KMS-11 (cell line): ENCODE results near the gene IGHMBP2.

ENCODE experiments used
- H2AFZ ChIP-seq: fragments of 200-600 bp; sonication (generic); 2 replicates; pipeline ENCODE4 v1.6.1; 2016; ENCODE audit warnings: antibody characterized with exemption, mixed run types, low read depth
- H3K27ac ChIP-seq: fragments of 200-600 bp; sonication (generic); 2 replicates; pipeline ENCODE4 v1.6.1; 2016; ENCODE audit warnings: mild to moderate bottlenecking, mixed run types
- H3K27me3 ChIP-seq: fragments of 200-600 bp; sonication (generic); 2 replicates; pipeline ENCODE4 v1.6.1; 2017; ENCODE audit warnings: mild to moderate bottlenecking, low read depth, mixed run types, moderate library complexity; ENCODE audit not compliant: insufficient read depth
- H3K36me3 ChIP-seq: fragments of 200-600 bp; sonication (generic); 2 replicates; pipeline ENCODE4 v1.6.1; 2017; ENCODE audit warnings: mild to moderate bottlenecking, mixed run types; ENCODE audit not compliant: insufficient read depth
- H3K4me1 ChIP-seq: fragments of 200-600 bp; sonication (generic); 2 replicates; pipeline ENCODE4 v1.6.1; 2016; ENCODE audit warnings: mild to moderate bottlenecking, low read depth, mixed run types; ENCODE audit not compliant: poor library complexity, severe bottlenecking
- H3K4me2 ChIP-seq: fragments of 200-600 bp; sonication (generic); 2 replicates; pipeline ENCODE4 v1.7.0; 2016; ENCODE audit warnings: mild to moderate bottlenecking, mixed run types
- H3K4me3 ChIP-seq: fragments of 200-600 bp; sonication (generic); IDR thresholded peaks from 2 replicates; pipeline ENCODE4 v1.6.1; 2017; ENCODE audit warnings: low read depth, low read length, mixed read lengths; ENCODE audit not compliant: insufficient read depth
- H3K79me2 ChIP-seq: fragments of 200-600 bp; sonication (generic); 2 replicates; pipeline ENCODE4 v1.6.1; 2016; ENCODE audit warnings: low read depth, mixed run types; ENCODE audit not compliant: insufficient read depth
- H3K9ac ChIP-seq: fragments of 200-600 bp; sonication (generic); 2 replicates; pipeline ENCODE4 v1.6.1; 2016; ENCODE audit warnings: mild to moderate bottlenecking, mixed run types
- H4K20me1 ChIP-seq: fragments of 200-600 bp; sonication (generic); 2 replicates; pipeline ENCODE4 v1.6.1; 2016; ENCODE audit warnings: mild to moderate bottlenecking, mixed run types; ENCODE audit not compliant: insufficient read depth
- TF ChIP-seq, protein P1 (sequence below): fragments of 200-600 bp; sonication (generic); conservative IDR thresholded peaks from 2 replicates; pipeline ENCODE4 v1.6.1; 2017; ENCODE audit warnings: low read depth, mild to moderate bottlenecking, antibody characterized with exemption, low read length, moderate library complexity, mixed read lengths

IGHMBP2 gene

DNA sequence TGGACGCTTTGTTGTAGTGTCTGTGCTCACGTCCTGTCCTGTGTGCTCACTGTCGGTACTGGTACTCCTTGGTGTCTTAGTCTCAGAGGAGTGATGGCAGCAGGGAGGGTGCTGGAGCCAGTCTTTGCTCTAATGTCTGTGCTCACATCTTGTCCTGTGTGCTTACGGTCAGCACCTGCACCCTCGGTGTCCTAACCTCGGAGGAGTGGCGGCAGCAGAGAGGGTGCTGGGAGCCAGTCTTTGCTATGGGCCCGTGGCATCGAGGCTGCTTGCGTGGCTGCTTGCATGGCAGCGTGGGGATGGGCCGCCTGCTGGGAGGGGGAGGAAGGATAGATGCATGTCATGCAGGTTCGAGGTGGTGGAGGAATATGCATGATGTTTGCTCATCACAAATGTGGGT, 12.7 kb downstream of the IGHMBP2 start:
- no peaks in the 10 kb centered on the region for H3K36me3 ChIP-seq
- H3K27me3 ChIP-seq, result no peaks in the 10 kb centered on the region
- no peaks in the 10 kb centered on the region for H3K4me1 ChIP-seq
- no peak overlapping the region for H3K4me2 ChIP-seq
- no peaks in the 10 kb centered on the region for H4K20me1 ChIP-seq
- TF ChIP-seq, protein P1, sequence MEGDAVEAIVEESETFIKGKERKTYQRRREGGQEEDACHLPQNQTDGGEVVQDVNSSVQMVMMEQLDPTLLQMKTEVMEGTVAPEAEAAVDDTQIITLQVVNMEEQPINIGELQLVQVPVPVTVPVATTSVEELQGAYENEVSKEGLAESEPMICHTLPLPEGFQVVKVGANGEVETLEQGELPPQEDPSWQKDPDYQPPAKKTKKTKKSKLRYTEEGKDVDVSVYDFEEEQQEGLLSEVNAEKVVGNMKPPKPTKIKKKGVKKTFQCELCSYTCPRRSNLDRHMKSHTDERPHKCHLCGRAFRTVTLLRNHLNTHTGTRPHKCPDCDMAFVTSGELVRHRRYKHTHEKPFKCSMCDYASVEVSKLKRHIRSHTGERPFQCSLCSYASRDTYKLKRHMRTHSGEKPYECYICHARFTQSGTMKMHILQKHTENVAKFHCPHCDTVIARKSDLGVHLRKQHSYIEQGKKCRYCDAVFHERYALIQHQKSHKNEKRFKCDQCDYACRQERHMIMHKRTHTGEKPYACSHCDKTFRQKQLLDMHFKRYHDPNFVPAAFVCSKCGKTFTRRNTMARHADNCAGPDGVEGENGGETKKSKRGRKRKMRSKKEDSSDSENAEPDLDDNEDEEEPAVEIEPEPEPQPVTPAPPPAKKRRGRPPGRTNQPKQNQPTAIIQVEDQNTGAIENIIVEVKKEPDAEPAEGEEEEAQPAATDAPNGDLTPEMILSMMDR, result no peak
- H2AFZ ChIP-seq, result no peak overlapping the region
- no peak overlapping the region for H3K27ac ChIP-seq
- no peak overlapping the region for H3K4me3 ChIP-seq
- no peak overlapping the region for H3K9ac ChIP-seq
- H3K79me2 ChIP-seq, result no peaks in the 10 kb centered on the region

DNA sequence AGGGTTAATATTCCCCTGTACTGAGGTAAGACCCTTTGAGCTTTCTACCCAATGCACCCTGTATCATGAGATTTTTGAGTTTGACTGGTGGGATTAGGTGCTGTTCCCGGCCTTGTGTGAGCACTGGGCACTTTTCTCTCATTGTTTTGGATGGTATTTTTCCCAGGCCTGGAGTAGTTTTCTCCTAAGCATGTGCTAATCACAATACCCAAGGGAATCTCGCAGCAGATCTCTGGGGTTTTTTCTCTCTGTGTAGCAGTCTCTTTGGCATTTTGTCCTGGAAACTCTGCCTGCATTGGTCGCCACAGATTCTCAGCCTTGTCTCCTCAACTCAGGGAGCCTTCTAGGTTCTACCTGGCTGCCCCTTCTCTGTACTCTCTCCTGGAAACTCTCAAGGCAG, 19.9 kb downstream of the IGHMBP2 start:
- no peaks in the 10 kb centered on the region for H3K27me3 ChIP-seq

DNA sequence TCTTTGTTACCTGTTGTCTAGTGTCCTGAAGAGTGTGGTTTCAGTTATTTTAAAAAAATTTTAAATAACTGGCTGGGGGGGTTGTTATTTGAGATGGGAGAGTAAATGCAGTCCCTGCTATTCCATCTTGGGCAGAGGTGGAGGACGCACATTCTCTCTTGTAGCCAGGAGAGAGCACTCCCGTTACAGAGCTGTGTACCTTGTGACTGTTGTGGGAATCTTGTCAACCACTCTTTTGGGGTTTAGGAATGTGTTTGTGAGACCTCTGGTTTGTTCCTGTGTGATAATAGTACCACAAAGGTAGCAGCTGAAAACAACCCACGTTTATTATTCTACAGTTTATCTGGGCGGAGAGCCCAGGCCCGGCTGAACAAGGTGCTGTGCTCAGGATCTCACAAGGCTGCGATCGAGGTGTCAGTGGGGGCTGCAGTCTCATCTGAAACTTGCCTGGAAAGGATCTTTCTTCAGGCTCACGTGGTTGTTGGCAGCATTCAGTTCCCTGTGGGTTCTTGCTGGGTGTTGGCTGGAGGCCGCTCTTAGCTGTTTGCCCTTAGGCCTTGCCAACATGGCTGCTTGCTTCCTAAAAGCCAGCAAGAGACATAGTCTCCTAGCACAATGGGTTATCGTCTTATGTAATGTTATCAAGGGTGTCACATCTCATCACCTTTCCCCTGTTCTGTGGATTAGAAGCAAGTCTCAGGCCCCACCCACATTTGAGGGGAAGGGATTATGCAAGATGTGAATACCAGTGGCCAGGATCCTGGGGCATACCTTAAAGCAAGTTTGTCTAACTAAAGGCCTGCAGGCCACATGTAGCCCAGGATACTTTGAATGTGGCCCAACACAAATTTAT, 20.6 kb downstream of the IGHMBP2 start:
- Histone ChIP-seq H3K4me1 (no peaks in the 10 kb centered on the region), H3K79me2 (no peaks in the 10 kb centered on the region), H3K27me3 (no peaks in the 10 kb centered on the region), H3K36me3 (no peaks in the 10 kb centered on the region; the same call in 1 of the 2 replicates), H2AFZ (no peak overlapping the region), H3K4me3 (no peak overlapping the region), H3K4me2 (no peak overlapping the region), H3K27ac (no peak overlapping the region), H4K20me1 (no peaks in the 10 kb centered on the region), H3K9ac (no peak overlapping the region)
- TF ChIP-seq, protein P1, result no peak

More for the DNA sequence above, 19.9 kb downstream of the IGHMBP2 start:
- Histone ChIP-seq H3K36me3 (no peaks in the 10 kb centered on the region; the same call in 1 of the 2 replicates), H3K79me2 (no peaks in the 10 kb centered on the region), H3K27ac (no peak overlapping the region), H3K4me1 (no peaks in the 10 kb centered on the region), H3K4me2 (no peak overlapping the region), H3K9ac (no peak overlapping the region), H4K20me1 (no peaks in the 10 kb centered on the region), H2AFZ (no peak overlapping the region), H3K4me3 (no peak overlapping the region)
- TF ChIP-seq, protein P1, result no peak

DNA sequence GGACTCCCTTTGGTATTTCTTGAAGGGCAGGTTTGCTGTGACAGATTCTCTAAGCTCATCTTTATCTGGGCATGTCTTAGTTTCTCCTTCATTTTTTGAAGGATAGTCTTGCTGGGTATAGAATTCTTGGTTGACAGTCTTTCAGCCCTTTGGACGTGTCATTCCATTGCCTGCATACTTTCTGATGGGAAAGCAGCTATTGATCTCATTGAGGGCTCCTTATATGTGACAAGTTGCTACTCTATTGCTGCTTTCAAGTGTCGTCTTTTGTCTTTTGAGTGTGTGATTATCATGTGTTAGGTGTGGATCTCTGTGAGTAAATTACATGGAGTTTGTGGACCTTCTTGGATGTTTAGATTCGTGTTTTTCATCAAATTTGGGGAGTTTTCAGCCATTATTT, 21.9 kb downstream of the IGHMBP2 start:
- H3K4me2 ChIP-seq, result no peak overlapping the region
- H3K9ac ChIP-seq, result no peak overlapping the region
- H3K79me2 ChIP-seq, result no peaks in the 10 kb centered on the region
- no peaks in the 10 kb centered on the region; the same call in 1 of the 2 replicates for H3K36me3 ChIP-seq
- no peak overlapping the region for H3K27ac ChIP-seq
- H3K4me1 ChIP-seq, result no peaks in the 10 kb centered on the region
- no peak overlapping the region for H3K4me3 ChIP-seq
- no peaks in the 10 kb centered on the region for H3K27me3 ChIP-seq
- no peaks in the 10 kb centered on the region for H4K20me1 ChIP-seq
- TF ChIP-seq, protein P1, result no peak
- H2AFZ ChIP-seq, result no peak overlapping the region
